ENCODE results near the gene DNAL4. TPM values are rescaled to one million over a fixed set of nuclear protein-coding genes. Genes with fewer than 3 reads are reported as not detected.

Gene DNAL4
- total RNA-seq, 1 experiment from 2014 or later: 8.3 TPM

- Histone ChIP-seq H3K4ac (ENCODE audit: low read depth, low read length) (no peak overlapping the region), H3K4me2 (ENCODE audit: insufficient read depth, insufficient read length, low read length) (no peak overlapping the region), H3K9me3 (ENCODE audit: control insufficient read depth, low read depth, low read length) (no peaks in the 10 kb centered on the region), H4K91ac (ENCODE audit: insufficient read length, low read depth, low read length) (no peak overlapping the region), H3K14ac (ENCODE audit: insufficient read depth, low read length) (no peak overlapping the region; the same call in 1 of the 2 replicates), H3K79me1 (ENCODE audit: insufficient read depth, low read depth, low read length, poor library complexity, severe bottlenecking) (no peaks in the 10 kb centered on the region), H3T11ph (ENCODE audit: low read length) (no peak overlapping the region), H2BK20ac (ENCODE audit: low read depth, low read length, poor library complexity, severe bottlenecking) (no peak overlapping the region), H3K27me3 (ENCODE audit: insufficient read depth, low read length) (no peaks in the 10 kb centered on the region), H3K23me2 (ENCODE audit: insufficient read length, low read depth, low read length, poor library complexity, severe bottlenecking) (no peaks in the 10 kb centered on the region), H4K20me1 (ENCODE audit: control insufficient read depth, insufficient read depth, insufficient read length) (no peaks in the 10 kb centered on the region), H2BK120ac (ENCODE audit: low read depth, low read length, poor library complexity, severe bottlenecking) (no peak overlapping the region), H2BK5ac (ENCODE audit: insufficient read length, low read length) (no peak overlapping the region), H2BK15ac (ENCODE audit: low read depth, low read length) (no peak overlapping the region), H3K79me2 (ENCODE audit: insufficient read depth, low read length) (no peaks in the 10 kb centered on the region), H2BK12ac (ENCODE audit: insufficient read length, low read depth, low read length) (no peak overlapping the region), H2AK5ac (ENCODE audit: insufficient read length, low read length) (no peak overlapping the region), H3K4me1 (ENCODE audit: insufficient read depth, low read length) (no peaks in the 10 kb centered on the region), H3K27ac (ENCODE audit: insufficient read length, low read depth, low read length) (no peak overlapping the region), H4K5ac (ENCODE audit: insufficient read length, low read depth, low read length) (no peak overlapping the region), H3K23ac (ENCODE audit: insufficient read length, low read depth, low read length) (no peak overlapping the region), H3K18ac (ENCODE audit: insufficient read length, low read depth, low read length) (no peak overlapping the region), H3K9ac (ENCODE audit: extremely low read depth, insufficient read length, low read length) (no peak overlapping the region), H3K56ac (ENCODE audit: insufficient read length, low read depth, low read length) (no peak overlapping the region), H4K8ac (replicated peaks; ENCODE audit: insufficient read length, low read depth, low read length) (no peak overlapping the region), H2AFZ (ENCODE audit: low read length) (no peak overlapping the region)
- DNase-seq: no peak
- H3K27me3 Mint-ChIP-seq (ENCODE audit: low read depth): no peaks in the 10 kb centered on the region
- H3K4me3 Mint-ChIP-seq: no peak overlapping the region
- no peak for TF ChIP-seq CTCF (conservative IDR thresholded peaks at IDR 0.05)
- no peaks in the 10 kb centered on the region for H3K4me1 Mint-ChIP-seq
- peaks cover 45 to 98% (median 80%) of the 10 kb centered on the region in 3 experiments; a peak in 6 of 7 replicates for H3K36me3 Mint-ChIP-seq (ENCODE audit: insufficient read depth in 1 of 3, low read depth in 3 of 3)
- WGBS (ENCODE audit: extremely low coverage, insufficient read length, low lambda C conversion rate): no CpG with 5 or more reads among the region's 18 CpGs
- no peaks in the 10 kb centered on the region for H3K9me3 Mint-ChIP-seq
- H3K27ac Mint-ChIP-seq: no peak overlapping the region; a peak in 1 of 7 replicates
These were observed 64.8 kb downstream of the DNAL4 start for GRCh38 chr22:38728871-38729796.

Other genes with a start within 250 kb of the DNAL4 start
- gene DMC1, start 224.0 kb downstream of the DNAL4 start, total RNA-seq (2021): 6.1 and 6.8 TPM in 2 replicates
- gene FAM227A, start 137.8 kb downstream of the DNAL4 start, total RNA-seq (2021): 3.6 and 4.2 TPM in 2 replicates
- 24.8 and 26.6 TPM in 2 replicates for gene CBY1, start 137.5 kb downstream of the DNAL4 start, total RNA-seq (2021)
- 128 TPM in 2 replicates for gene TOMM22, start 112.2 kb downstream of the DNAL4 start, total RNA-seq (2021)
- 18.3 and 19.2 TPM in 2 replicates for gene JOSD1, start 93.2 kb downstream of the DNAL4 start, total RNA-seq (2021)
- 108 TPM in 2 replicates for gene GTPBP1, start 88.2 kb downstream of the DNAL4 start, total RNA-seq (2021)
- gene SUN2, start 38.1 kb downstream of the DNAL4 start, total RNA-seq (2021): 12.0 and 12.1 TPM in 2 replicates
- 7.8 and 8.1 TPM in 2 replicates for gene NPTXR, start 49.9 kb upstream of the DNAL4 start, total RNA-seq (2021)
- 31.4 and 32.8 TPM in 2 replicates for gene CBX6, start 78.1 kb upstream of the DNAL4 start, total RNA-seq (2021)
- not detected in 2 replicates for gene APOBEC3A, start 163.5 kb upstream of the DNAL4 start, total RNA-seq (2021)
- gene APOBEC3B, start 188.2 kb upstream of the DNAL4 start, total RNA-seq (2021): 28.1 and 29.0 TPM in 2 replicates
- gene APOBEC3C, start 220.1 kb upstream of the DNAL4 start, total RNA-seq (2021): 31.7 and 32.1 TPM in 2 replicates
- gene APOBEC3D, start 227.0 kb upstream of the DNAL4 start, total RNA-seq (2021): 8.6 and 9.4 TPM in 2 replicates
- 8.9 and 11.6 TPM in 2 replicates for gene APOBEC3F, start 246.7 kb upstream of the DNAL4 start, total RNA-seq (2021)